NT2/D1 (cell line): Measurements from ENCODE around the gene SLC15A3.

Experiments used
- DNase-seq: peaks from one replicate; pipeline ENCODE4 v3.0.0-alpha.2; 2011; ENCODE audit warnings: low read depth, low spot score
- H3K27me3 ChIP-seq: 2 replicates; pipeline ENCODE4 v1.6.0; 2011; ENCODE audit warnings: mild to moderate bottlenecking; ENCODE audit not compliant: insufficient read length, insufficient read depth
- H3K36me3 ChIP-seq: 2 replicates; pipeline ENCODE4 v1.6.1; 2011; ENCODE audit warnings: mild to moderate bottlenecking, low read length, mixed read lengths; ENCODE audit not compliant: insufficient read depth, insufficient read length
- H3K4me1 ChIP-seq: 2 replicates; pipeline ENCODE4 v1.5.1; 2011; ENCODE audit not compliant: insufficient read depth, insufficient read length
- H3K4me3 ChIP-seq: 2 replicates; pipeline ENCODE4 v1.5.1; 2011; ENCODE audit warnings: low read depth; ENCODE audit not compliant: insufficient read length
- H3K9ac ChIP-seq: 2 replicates; pipeline ENCODE4 v1.6.0; 2011; ENCODE audit warnings: low read depth; ENCODE audit not compliant: insufficient read length
- H3K9me3 ChIP-seq: 2 replicates; pipeline ENCODE4 v1.5.1; 2011; ENCODE audit warnings: mild to moderate bottlenecking, low read length; ENCODE audit not compliant: insufficient read depth
- SUZ12 ChIP-seq: IDR thresholded peaks from 2 replicates; pipeline ENCODE4 v1.6.1; 2011; ENCODE audit not compliant: insufficient read length, insufficient read depth; ENCODE audit errors: extremely low read depth
- YY1 ChIP-seq: IDR thresholded peaks from 2 replicates; pipeline ENCODE4 v1.6.1; 2011; ENCODE audit not compliant: insufficient read length, insufficient read depth
- ZNF274 ChIP-seq: IDR thresholded peaks from 2 replicates; pipeline ENCODE4 v1.6.1; 2011; ENCODE audit warnings: mild to moderate bottlenecking, low read depth, low read length

SLC15A3 gene

DNA sequence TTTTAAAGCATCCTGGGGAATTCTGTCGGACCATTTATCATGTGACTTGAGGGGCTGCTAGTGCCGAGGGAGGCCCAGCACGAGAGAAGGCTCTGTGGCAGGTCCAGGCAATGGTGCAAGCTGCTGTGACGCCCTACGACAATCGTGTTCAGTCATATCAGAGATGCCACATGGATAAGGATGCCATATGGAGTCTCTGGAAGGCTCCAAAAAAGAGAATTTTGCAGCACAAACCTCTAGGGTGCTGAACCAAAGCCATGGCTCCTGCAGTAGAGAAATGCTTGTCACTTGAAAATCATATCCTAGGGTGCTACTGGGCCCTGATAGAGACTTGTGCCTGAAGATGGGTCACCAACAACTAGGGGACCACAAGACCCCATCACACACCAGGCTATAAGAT is 12.8 kb upstream of the SLC15A3 start:
- no peak overlapping the region for H3K9ac ChIP-seq
- DNase-seq, result no peak
- H3K4me3 ChIP-seq, result no peak overlapping the region
- H3K27me3 ChIP-seq, result peaks cover 3% of the 10 kb centered on the region
- TF ChIP-seq SUZ12 (no peak), ZNF274 (no peak), YY1 (no peak)
- H3K4me1 ChIP-seq, result no peaks in the 10 kb centered on the region
- H3K9me3 ChIP-seq, result peaks cover 7% of the 10 kb centered on the region; the same call in 1 of the 2 replicates
- no peaks in the 10 kb centered on the region for H3K36me3 ChIP-seq

DNA sequence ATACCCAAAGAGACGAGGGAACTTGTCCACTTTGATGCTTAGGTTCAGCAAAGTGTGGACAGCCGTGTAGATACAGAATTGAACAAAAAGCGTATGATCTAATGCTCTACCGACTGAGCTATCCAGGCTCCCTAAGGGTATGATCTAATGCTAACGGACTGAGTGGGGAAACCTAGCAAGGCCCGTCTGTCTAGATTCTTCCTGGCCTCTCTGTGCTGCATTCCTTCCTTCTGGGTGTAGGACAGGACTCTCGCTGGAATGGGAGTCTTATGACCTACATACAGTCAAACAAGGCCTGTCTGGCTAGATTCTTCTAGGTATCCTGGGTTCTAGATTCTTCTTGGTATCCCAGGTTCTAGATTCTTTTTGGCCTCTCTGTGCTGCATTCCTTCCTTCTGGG is 8.4 kb upstream of the SLC15A3 start:
- Histone ChIP-seq H3K4me3 (no peak overlapping the region), H3K36me3 (no peaks in the 10 kb centered on the region), H3K4me1 (no peaks in the 10 kb centered on the region), H3K9me3 (no peaks in the 10 kb centered on the region), H3K9ac (no peak overlapping the region), H3K27me3 (peaks cover 3% of the 10 kb centered on the region)
- TF ChIP-seq ZNF274 (no peak), SUZ12 (no peak), YY1 (no peak)
- no peak for DNase-seq

DNA sequence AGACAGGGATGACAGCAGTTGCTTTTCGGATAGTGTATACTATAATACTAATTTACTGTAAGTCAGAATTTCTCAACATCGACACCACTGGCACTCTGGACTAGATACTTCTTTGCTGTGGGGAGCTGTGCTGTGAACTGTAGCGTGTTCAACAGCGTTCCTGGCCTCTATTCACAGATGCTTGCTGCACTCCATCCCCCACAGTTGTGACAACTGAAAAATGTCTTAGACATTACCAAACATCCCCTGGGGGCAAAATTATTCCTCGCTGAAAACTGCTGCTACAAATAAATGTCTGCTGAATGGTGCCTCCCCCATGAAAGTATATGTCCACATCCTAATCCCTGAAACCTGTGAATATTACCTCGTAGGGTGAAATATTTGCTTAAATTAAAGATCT is 7.5 kb upstream of the SLC15A3 start:
- TF ChIP-seq SUZ12 (no peak), YY1 (no peak), ZNF274 (no peak)

DNA sequence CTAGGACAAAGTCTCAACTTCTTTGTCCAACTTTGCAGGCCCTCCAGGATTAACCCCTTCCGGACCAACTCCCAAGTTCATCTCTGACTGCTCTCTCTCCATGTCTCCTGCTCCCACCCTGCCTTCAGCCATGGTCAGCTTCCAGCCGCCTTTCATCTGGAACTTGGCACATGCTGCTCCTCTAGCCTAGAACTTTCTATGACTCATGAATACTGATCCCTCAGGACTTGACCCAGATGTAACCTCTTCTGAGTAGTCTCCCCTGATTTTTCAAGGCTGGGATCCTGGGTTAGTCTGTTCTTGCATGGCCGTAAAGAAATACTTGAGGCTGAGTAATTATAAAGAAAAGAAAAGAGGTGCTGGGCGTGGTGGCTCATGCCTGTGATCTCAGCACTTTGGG is 5.2 kb upstream of the SLC15A3 start:
- H3K36me3 ChIP-seq, result no peaks in the 10 kb centered on the region
- peaks cover 10% of the 10 kb centered on the region for H3K4me1 ChIP-seq
- H3K9me3 ChIP-seq, result no peaks in the 10 kb centered on the region
- H3K9ac ChIP-seq, result no peak overlapping the region
- H3K27me3 ChIP-seq, result peaks cover 6% of the 10 kb centered on the region
- DNase-seq, result no peak
- no peak for TF ChIP-seq SUZ12
- TF ChIP-seq YY1, result no peak
- no peak for TF ChIP-seq ZNF274
- no peak overlapping the region for H3K4me3 ChIP-seq

More for the DNA sequence above, 7.5 kb upstream of the SLC15A3 start:
- no peak for DNase-seq
- Histone ChIP-seq H3K9me3 (no peaks in the 10 kb centered on the region), H3K36me3 (no peaks in the 10 kb centered on the region), H3K9ac (no peak overlapping the region), H3K27me3 (peaks cover 3% of the 10 kb centered on the region), H3K4me1 (peaks cover under 1% of the 10 kb centered on the region), H3K4me3 (no peak overlapping the region)

DNA sequence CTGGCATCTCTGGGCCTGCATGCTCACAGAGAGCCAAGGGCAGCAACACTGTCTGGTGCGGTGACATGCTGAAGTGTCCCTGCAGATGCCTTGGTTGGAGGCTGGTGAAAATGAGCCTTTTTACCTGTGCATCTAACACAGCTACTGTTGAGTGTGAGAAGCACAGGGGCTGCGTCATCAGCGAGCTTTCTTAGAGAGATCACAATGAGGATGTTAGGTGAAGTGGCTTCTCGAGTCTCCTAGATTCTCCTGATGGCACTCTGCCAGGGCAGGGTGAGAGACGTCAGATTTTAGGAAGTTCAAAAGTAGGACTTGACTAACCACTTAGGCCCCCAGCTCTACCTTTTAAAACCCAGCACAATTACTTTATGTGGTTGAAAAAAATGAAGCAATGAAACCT is 3.6 kb upstream of the SLC15A3 start:
- Histone ChIP-seq H3K9me3 (no peaks in the 10 kb centered on the region), H3K27me3 (peaks cover 12% of the 10 kb centered on the region), H3K36me3 (no peaks in the 10 kb centered on the region), H3K4me3 (no peak overlapping the region), H3K9ac (no peak overlapping the region), H3K4me1 (peaks cover 10% of the 10 kb centered on the region)
- no peak for DNase-seq
- TF ChIP-seq SUZ12 (no peak), ZNF274 (no peak), YY1 (no peak)

DNA sequence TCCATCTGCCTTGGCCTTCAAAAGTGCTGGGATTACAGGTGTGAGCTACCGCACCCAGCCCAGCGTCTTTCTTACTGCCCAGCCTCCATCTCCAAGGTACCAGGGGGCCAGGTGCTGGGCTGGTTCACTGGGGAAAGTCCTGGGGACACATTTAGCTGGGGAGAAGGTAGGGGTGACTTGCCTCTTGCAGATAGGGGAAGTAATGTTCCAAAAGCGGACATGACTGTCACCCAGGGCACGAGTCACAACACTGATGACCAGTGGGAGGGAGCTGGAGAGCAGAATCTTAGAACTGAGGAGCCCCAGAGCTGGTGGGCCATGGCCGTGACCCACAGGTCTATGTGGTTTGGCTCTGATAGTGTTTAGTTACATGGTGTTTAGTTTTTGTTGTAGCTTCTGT is 2.4 kb upstream of the SLC15A3 start:
- no peaks in the 10 kb centered on the region for H3K36me3 ChIP-seq
- peaks cover 13% of the 10 kb centered on the region for H3K4me1 ChIP-seq
- H3K27me3 ChIP-seq, result peaks cover 15% of the 10 kb centered on the region
- H3K9ac ChIP-seq, result no peak overlapping the region
- TF ChIP-seq ZNF274, result no peak
- no peak for DNase-seq
- no peaks in the 10 kb centered on the region for H3K9me3 ChIP-seq
- no peak overlapping the region for H3K4me3 ChIP-seq

DNA sequence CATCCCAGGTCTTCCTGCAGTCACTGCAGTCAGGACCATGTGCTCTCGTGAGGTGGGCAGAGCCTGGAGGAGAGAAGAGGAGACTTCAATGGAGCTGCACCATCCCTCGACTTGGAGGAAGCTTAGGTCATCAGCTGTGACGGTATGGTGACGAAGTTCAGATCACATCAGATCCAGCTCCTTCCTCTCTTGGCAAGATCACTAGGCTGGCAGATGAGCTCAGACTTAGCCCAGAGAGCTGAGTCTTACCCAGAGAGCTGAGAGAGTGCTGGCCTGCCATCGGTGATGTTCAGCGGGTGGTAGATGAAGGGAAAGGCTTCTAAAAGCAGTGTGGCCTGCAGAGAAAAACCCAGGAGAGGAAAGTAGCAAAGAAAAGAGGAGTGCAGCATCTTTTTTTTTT is 1.8 kb upstream of the SLC15A3 start:
- H3K27me3 ChIP-seq, result peaks cover 15% of the 10 kb centered on the region
- peaks cover 13% of the 10 kb centered on the region for H3K4me1 ChIP-seq
- no peaks in the 10 kb centered on the region for H3K36me3 ChIP-seq
- DNase-seq, result no peak
- no peak overlapping the region for H3K4me3 ChIP-seq
- H3K9me3 ChIP-seq, result no peaks in the 10 kb centered on the region
- H3K9ac ChIP-seq, result no peak overlapping the region
- TF ChIP-seq SUZ12 (no peak), ZNF274 (no peak), YY1 (no peak)

DNA sequence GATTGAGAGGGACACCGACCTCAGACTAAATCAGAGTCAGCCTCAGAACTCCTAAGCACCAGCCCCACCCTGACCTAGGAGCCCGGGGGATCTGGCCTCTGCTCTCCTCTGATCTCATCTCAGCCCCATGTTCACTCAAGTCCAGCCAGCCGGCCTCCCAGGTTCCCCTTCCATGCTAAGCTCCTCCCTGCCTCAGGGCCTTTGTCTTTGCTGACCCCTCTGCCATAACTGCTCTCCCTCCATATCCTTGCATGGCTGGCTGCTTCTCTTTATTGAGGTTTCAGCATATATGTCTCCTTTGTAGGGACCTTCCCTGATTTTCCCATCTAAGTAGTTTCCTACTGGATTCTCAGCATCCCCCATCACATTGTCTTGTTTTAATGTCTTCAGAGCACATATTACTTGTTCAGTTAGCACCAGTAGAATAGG is 780 bp upstream of the SLC15A3 start:
- no peak for DNase-seq
- peak overlapping the region; percentile 65 for H3K4me3 ChIP-seq
- H3K4me1 ChIP-seq, result peaks cover 13% of the 10 kb centered on the region
- H3K27me3 ChIP-seq, result peaks cover 15% of the 10 kb centered on the region
- TF ChIP-seq YY1, result no peak
- H3K9ac ChIP-seq, result peak overlapping the region; percentile 79
- H3K9me3 ChIP-seq, result no peaks in the 10 kb centered on the region
- H3K36me3 ChIP-seq, result no peaks in the 10 kb centered on the region
